GM18507 (cell line): ENCODE measurements around the gene ARMC7.

Experiments used
- DNase-seq: peaks from one replicate; pipeline ENCODE4 v3.0.0; 2011; ENCODE audit warnings: low read depth; ENCODE audit not compliant: insufficient read length; ENCODE audit errors: extremely low spot score
- FAIRE-seq: peaks from 2 replicates; lab custom pipeline; 2011; peaks lifted over from hg19 to GRCh38; lab: Jason Lieb, UNC

The ARMC7 gene

GRCh38 chr17:75077072-75077495 lies 32.7 kb upstream of the ARMC7 start:
- DNase-seq: no peak
- FAIRE-seq: no peak

DNA sequence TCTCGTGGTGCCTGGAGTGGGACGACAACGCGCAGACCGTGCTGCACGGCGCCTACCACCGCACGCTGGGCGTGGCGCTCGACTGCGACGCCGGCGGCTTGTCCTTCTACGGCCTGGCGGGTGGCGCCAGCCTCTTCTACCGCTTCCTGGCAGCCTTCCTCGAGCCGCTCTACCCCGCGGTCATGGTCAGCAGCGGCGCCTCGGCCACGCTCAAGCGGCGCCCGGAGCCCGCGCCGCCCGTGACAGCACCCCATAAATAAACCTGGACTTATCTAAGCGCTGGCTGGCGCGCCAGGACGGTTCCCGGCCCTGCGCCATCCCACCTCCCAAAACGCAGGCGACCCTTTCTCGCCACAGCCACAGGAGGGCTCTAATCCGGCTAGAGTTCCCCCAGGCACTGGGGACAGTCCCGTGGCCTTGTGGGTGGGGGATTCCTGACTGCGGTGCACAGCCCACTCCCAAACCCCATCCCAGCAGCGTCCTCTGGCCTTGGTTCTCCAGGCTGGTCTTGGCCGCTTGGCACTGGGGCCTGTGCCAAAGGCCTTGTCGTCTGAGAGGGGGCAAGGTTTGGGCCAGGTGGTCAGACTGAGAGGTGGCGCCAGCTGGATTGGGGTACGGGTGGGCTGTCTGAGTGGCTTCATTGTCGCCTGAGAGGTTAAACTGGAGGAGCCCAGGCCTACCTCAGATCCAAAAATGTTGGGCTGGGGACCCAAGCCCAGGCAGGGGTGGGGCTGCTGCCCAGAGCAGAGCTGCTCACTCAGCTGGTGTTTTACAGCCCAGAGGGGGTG lies 32.1 kb upstream of the ARMC7 start:
- FAIRE-seq (peak; percentile 60), DNase-seq (peak; percentile 69)

DNA sequence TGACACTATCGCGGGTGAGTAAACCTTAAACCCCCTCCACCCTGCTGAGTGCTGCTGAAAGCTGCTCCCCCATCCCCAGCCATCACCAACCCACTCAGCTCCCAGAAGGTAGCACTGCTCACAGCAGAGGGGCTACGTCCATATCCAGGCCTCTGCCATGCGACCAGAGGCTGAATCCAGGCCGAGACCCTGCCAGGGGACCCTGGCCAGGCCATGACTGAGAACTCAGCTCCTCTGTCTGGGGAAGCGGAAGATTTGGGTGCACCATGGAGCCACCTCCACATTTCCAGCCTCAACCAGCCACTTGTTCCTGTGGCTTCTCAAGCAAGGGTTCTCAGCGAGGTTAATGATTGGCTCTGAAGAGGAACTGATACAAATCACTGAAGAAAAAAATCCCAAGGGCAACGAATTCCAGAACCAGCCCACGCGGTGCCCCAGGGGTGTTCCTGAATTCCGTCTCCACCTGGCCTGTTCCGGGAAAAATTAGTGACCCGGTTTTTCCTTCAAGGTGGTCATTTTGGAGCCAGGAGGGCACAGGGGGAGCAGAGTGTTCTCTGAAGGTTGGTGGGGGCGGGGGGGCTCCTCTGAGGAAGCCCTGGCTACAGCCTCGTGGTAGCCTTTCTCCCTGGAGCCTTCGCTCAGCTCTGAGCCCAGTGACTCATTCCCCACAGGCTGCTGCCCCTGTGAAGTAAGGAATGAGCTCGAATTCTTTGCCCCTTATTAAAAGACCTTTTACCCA lies 31.3 kb upstream of the ARMC7 start:
- FAIRE-seq: peak; percentile 89
- no peak for DNase-seq

GRCh38 chr17:75079023-75079373 lies 30.8 kb upstream of the ARMC7 start:
- FAIRE-seq (no peak), DNase-seq (no peak)

GRCh38 chr17:75081611-75082540 lies 27.9 kb upstream of the ARMC7 start:
- FAIRE-seq (no peak), DNase-seq (no peak)

- no peak for DNase-seq
- FAIRE-seq: no peak
These were observed 27.1 kb upstream of the ARMC7 start for GRCh38 chr17:75082683-75083082.

DNA sequence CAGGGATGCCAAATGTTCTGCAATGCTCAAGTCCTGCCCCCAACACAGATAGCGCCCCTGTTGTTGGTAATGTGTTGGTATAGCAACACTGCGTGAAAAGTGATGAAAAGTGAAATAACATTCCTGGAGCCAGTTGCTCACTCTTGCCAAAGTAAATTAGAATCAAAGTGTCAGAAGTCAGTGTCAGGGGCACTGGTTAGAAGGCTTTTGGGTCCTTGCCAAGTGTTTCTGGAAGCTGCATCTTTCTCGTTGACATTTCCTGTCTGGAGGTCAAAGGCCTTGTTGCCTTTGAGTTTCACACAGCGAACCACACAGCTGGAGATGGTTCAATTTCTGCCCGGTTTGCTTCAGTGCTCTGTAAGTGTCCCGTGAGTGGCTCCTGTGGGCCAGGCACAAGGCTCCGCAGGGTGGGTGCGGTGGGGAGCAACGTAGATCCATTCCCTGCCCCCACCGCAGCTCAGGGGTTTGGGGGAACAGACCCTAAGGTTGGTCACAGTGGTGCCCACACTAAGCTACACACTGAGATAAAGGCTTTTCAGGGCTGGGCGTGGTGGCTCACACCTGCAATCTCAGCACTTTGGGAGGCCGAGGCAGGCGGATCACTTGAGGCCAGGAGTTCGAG lies 25.6 kb upstream of the ARMC7 start:
- DNase-seq (no peak), FAIRE-seq (no peak)

DNA sequence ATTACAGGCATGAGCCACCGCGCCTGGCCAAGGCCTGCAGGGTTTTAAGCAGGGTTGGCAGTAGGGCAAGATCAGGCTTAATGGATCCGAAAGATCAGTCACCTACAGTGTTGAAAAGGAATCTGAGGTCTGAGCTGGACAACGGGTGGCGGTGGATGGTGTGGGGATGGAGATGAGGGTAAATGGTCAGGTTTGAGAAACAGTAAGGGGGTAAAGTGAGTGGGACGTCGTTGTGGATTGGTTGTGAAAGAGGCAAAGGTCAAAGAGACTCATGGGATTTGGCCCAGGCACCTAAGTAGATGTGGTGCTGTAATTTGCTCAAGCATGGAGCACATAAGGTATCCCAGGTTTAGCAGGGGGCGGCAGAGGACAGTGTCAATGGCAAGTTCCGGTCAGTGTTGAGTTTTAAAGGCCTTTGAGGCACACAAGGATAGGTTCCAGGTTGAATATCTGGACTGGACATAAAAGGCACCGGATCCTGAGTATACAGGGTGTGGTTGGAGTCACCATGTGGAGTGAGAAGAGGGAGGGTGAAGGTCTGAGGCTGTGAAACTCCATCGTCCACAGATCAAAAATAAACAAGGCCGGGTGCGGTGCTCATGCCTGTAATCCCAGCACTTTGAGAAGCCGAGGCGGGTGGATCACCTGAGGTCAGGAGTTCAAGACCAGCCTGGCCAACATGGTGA lies 23.1 kb upstream of the ARMC7 start:
- DNase-seq (no peak), FAIRE-seq (no peak)

GRCh38 chr17:75087182-75087557 lies 22.6 kb upstream of the ARMC7 start:
- no peak for DNase-seq
- no peak for FAIRE-seq

GRCh38 chr17:75087558-75088453 lies 22.0 kb upstream of the ARMC7 start, which contains the start of gene SLC16A5:
SLC16A5 (plus strand) TSS chr17:75087954; CDS start chr17:75093637, 5,683 bp downstream.
- FAIRE-seq (peak; percentile 46), DNase-seq (no peak)

- no peak for DNase-seq
- no peak for FAIRE-seq
These were observed 21.0 kb upstream of the ARMC7 start for GRCh38 chr17:75088465-75089417.

- no peak for FAIRE-seq
- no peak for DNase-seq
These were observed 18.6 kb upstream of the ARMC7 start for GRCh38 chr17:75090871-75091854.

GRCh38 chr17:75091855-75092327 lies 17.9 kb upstream of the ARMC7 start:
- DNase-seq (no peak), FAIRE-seq (no peak)

GRCh38 chr17:75093548-75094158 lies 16.1 kb upstream of the ARMC7 start:
- FAIRE-seq (no peak), DNase-seq (no peak)

- FAIRE-seq (no peak), DNase-seq (no peak)
These were observed 14.8 kb upstream of the ARMC7 start for GRCh38 chr17:75094871-75095399.
